Erythroblast (primary cell): Measurements from ENCODE around the gene ERCC1.

Experiments used
- GATA1 ChIP-seq: IDR thresholded peaks from 2 replicates; pipeline ENCODE4 v1.6.1; 2011; ENCODE audit warnings: low read depth, mild to moderate bottlenecking, control low read depth, low read length, moderate library complexity
- POLR2A ChIP-seq: IDR thresholded peaks from 2 replicates; pipeline ENCODE4 v1.6.1; 2011; ENCODE audit warnings: mild to moderate bottlenecking, low read length

DNA sequence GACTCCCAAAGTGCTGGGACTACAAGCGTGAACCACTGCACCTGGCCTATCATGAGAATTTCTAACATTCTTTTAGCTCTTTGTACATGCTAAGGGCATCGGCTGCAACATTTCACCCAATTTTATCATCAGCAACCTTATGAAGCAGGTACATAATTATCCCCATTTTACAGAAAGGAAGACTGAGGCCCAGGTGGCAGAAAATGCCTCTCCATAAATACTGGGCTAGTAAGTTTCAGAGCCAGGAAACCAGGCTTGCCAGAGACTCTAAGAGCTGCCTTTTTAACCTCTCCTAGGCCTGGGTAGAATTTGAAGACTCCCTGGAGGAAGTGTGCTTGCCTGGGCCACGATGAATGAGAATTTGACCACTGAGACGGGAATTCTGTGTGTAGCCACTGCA, 55.6 kb downstream of the ERCC1 start:
- TF ChIP-seq POLR2A (no peak), GATA1 (no peak)
